Measurements from ENCODE around the gene SOX13. TPM values are rescaled to one million over a fixed set of nuclear protein-coding genes. Genes with fewer than 3 reads are reported as not detected.

Gene SOX13
- total and polyA plus RNA-seq, 9 of the 15 experiments (the other 6 are each of a cell fraction or from before 2014, with no cell fraction given) = 0.03 to 0.35 (median 0.06) TPM; not detected in 5

GRCh38 chr1:204151552-204152309 lies 78.8 kb downstream of the SOX13 start, which contains the start of gene ETNK2:
Gene ETNK2 (minus strand): TSS chr1:204152044. CDS start chr1:204151852, 192 bp downstream.
- ATAC-seq (peak; percentile 70), DNase-seq (ENCODE audit: extremely low read depth in 1 of 4, low spot score in 3 of 4) (peak; percentile 36 to 99 (median 90)), FAIRE-seq (no peak)
- H3K36me3 ChIP-seq (ENCODE audit: control insufficient read depth, insufficient read depth, low read length) = no peaks in the 10 kb centered on the region
- H3K9me1 ChIP-seq (ENCODE audit: control insufficient read depth, insufficient read depth, low read length) = peaks cover 3% of the 10 kb centered on the region
- H4K20me1 ChIP-seq (replicated peaks; ENCODE audit: control insufficient read depth, insufficient read depth, low read length) = peaks cover 11% of the 10 kb centered on the region
- H2AFZ ChIP-seq (ENCODE audit: low read depth, low read length) = no peak within 1 kb of the TSS
- peak within 1 kb of the TSS; percentile 17; the same call in 1 of the 2 replicates for H3K4me2 ChIP-seq (ENCODE audit: insufficient read depth, low read length)
- H3K4me1 ChIP-seq (replicated peaks in 1 of 2; ENCODE audit: control insufficient read depth in 2 of 2, insufficient read depth in 2 of 2, low read length in 2 of 2) = peaks cover 0 to 21% of the 10 kb centered on the region in 2 experiments; a peak in 2 of 5 replicates
- no peaks in the 10 kb centered on the region for H3K9me3 ChIP-seq (replicated peaks; ENCODE audit: control insufficient read depth, insufficient read depth, low read depth, low read length)
- H3K27me3 ChIP-seq (ENCODE audit: control insufficient read depth in 2 of 2, insufficient read depth in 2 of 2, low read length in 2 of 2) = peaks cover 13 to 64% of the 10 kb centered on the region in 2 experiments
- ChIA-PET POLR2A (no interaction called here), CTCF (ENCODE audit: low intra/inter-chr PET ratio) (no interaction called here)
- peak within 1 kb of the TSS in 1 of 2 experiments; percentile 39; a peak in 1 of 4 replicates for H3K9ac ChIP-seq (ENCODE audit: insufficient read depth in 1 of 2, low read depth in 2 of 2, low read length in 2 of 2)
- intact Hi-C loops (cut with micrococcal nuclease) (no loop called here), in situ Hi-C loops (cut with MboI) (no loop called here)
- peak within 1 kb of the TSS; percentile 26 for H3K4me3 ChIP-seq
- 9% methylated on average over 48 of the region's 94 CpGs for WGBS (ENCODE audit: insufficient coverage, low coverage, missing lambda C conversion rate)
- no peaks in the 10 kb centered on the region for H3K79me2 ChIP-seq (ENCODE audit: control insufficient read depth, insufficient read depth, low read length)
- H3K27ac ChIP-seq (ENCODE audit: extremely low read depth, low read depth, low read length) = no peak within 1 kb of the TSS
- BruUV-seq (replicated peaks) = no TSS peak
- TF ChIP-seq PRPF4 (IDR thresholded peaks at IDR 0.05; ENCODE audit: insufficient read depth, low read depth, low read length, poor library complexity, severe bottlenecking) = no peak
- no peak for TF ChIP-seq ATF1 (CRISPR knock-in tag; IDR thresholded peaks at IDR 0.05)
- TF ChIP-seq ATF1 (tag; IDR thresholded peaks at IDR 0.05) = 0 out of 2 replicates have a peak, but pooled peaks have one; percentile 12
- TF ChIP-seq TSHZ1 (CRISPR knock-in tag; IDR thresholded peaks at IDR 0.05) = no peak
- 0 out of 2 replicates have a peak, but pooled peaks have one; percentile 15 for TF ChIP-seq TFAP4 (CRISPR knock-in tag; IDR thresholded peaks at IDR 0.05; ENCODE audit: borderline replicate concordance)
- no peak for TF ChIP-seq MTF1 (CRISPR knock-in tag; IDR thresholded peaks at IDR 0.05; ENCODE audit: borderline replicate concordance)
- no peak for TF ChIP-seq NCOR1 (IDR thresholded peaks at IDR 0.05)
- TF ChIP-seq CCNT2 (IDR thresholded peaks at IDR 0.05; ENCODE audit: borderline replicate concordance, extremely low read depth, insufficient read length, low read depth, low read length) = peak; percentile 37
- 0 out of 2 replicates have a peak, but pooled peaks have one; percentile 24 for TF ChIP-seq CREM (IDR thresholded peaks at IDR 0.05; ENCODE audit: low read depth)
- peak; percentile 23; the same call in 1 of the 2 replicates for TF ChIP-seq ZFX (CRISPR knock-in tag; IDR thresholded peaks at IDR 0.05)
- 0 out of 2 replicates have a peak, but pooled peaks have one; percentile 12 for TF ChIP-seq EGR1 (conservative IDR thresholded peaks at IDR 0.05)
- TF ChIP-seq VEZF1 (CRISPR knock-in tag; IDR thresholded peaks at IDR 0.05) = peak; percentile 78
- TF ChIP-seq RAD21 (CRISPR knock-in tag; conservative IDR thresholded peaks at IDR 0.05 in 1 of 2, IDR thresholded peaks at IDR 0.05 in 1 of 2) = no peak
